Activated CD4-positive, alpha-beta T cell treated with anti-CD3 and anti-CD28 coated beads for 4 hours (primary cell): ENCODE measurements around the gene OTOG.

ENCODE experiments used
- DNase-seq, 2 donors: peaks; one replicate each; pipeline ENCODE4 v3.0.0-alpha.2; 2020

OTOG gene

GRCh38 chr11:17563961-17564686 lies 17.1 kb downstream of the OTOG start:
- DNase-seq, result no peak

GRCh38 chr11:17564687-17565042 lies 17.6 kb downstream of the OTOG start:
- DNase-seq, result no peak

- DNase-seq, result no peak
Observed at GRCh38 chr11:17568944-17569343, 21.9 kb downstream of the OTOG start.

- no peak for DNase-seq
Observed at GRCh38 chr11:17570034-17570433, 23.0 kb downstream of the OTOG start.

GRCh38 chr11:17571431-17572358 lies 24.6 kb downstream of the OTOG start:
- DNase-seq, result no peak

GRCh38 chr11:17572359-17572690 lies 25.3 kb downstream of the OTOG start:
- no peak for DNase-seq

- no peak for DNase-seq
Observed at GRCh38 chr11:17572791-17573460, 25.9 kb downstream of the OTOG start.

- no peak for DNase-seq
Observed at GRCh38 chr11:17573526-17573925, 26.5 kb downstream of the OTOG start.

- no peak for DNase-seq
Observed at GRCh38 chr11:17574141-17575091, 27.4 kb downstream of the OTOG start.

- no peak for DNase-seq
Observed at GRCh38 chr11:17575431-17576425, 28.7 kb downstream of the OTOG start.

GRCh38 chr11:17578296-17578695 lies 31.2 kb downstream of the OTOG start:
- no peak for DNase-seq

- no peak for DNase-seq
Observed at GRCh38 chr11:17578958-17579357, 31.9 kb downstream of the OTOG start.

GRCh38 chr11:17579451-17579850 lies 32.4 kb downstream of the OTOG start:
- no peak for DNase-seq

GRCh38 chr11:17580271-17580670 lies 33.2 kb downstream of the OTOG start:
- DNase-seq, result no peak

GRCh38 chr11:17581036-17581731 lies 34.1 kb downstream of the OTOG start:
- no peak for DNase-seq

- DNase-seq, result no peak
Observed at GRCh38 chr11:17581732-17582053, 34.6 kb downstream of the OTOG start.

- no peak for DNase-seq
Observed at GRCh38 chr11:17585911-17586695, 39.0 kb downstream of the OTOG start.

GRCh38 chr11:17588166-17588565 lies 41.1 kb downstream of the OTOG start:
- no peak for DNase-seq

GRCh38 chr11:17588721-17589120 lies 41.7 kb downstream of the OTOG start:
- DNase-seq, result no peak

GRCh38 chr11:17590463-17590862 lies 43.4 kb downstream of the OTOG start:
- DNase-seq, result no peak
